K562 (cell line): ENCODE data around the gene PNPLA4. TPM values are rescaled to one million over a fixed set of nuclear protein-coding genes. Genes with fewer than 3 reads are reported as not detected.
A peak's percentile ranks its signal among the peaks of the same experiment; 100 is the strongest.

Source experiments
- ATAC-seq: fragments of 200-7000 bp; cut with Tn5 transposase; 3 replicates; pipeline ENCODE4 v1.9.1; 2020; ENCODE audit warnings: moderate library complexity
- BruUV-seq: library from RNA; stranded (reverse); fragments of 400-500 nt; replicated peaks from 2 replicates; lab custom pipeline; 2021; lab: Mats Ljungman, UMichigan
- CTCF ChIA-PET: fragments of 300-600 bp; formaldehyde crosslinking; extraction: SDS; loops from one replicate; lab custom pipeline; 2021; ENCODE audit warnings: low intra/inter-chr PET ratio; lab: Yijun Ruan, JAX
- POLR2A ChIA-PET: fragments of 300-600, 350-650 bp; sonication (Branson Sonifier 250); formaldehyde crosslinking; extraction: SDS; loops from one replicate; lab custom pipeline; 2021; ENCODE audit warnings: antibody characterized with exemption, inconsistent platforms; lab: Yijun Ruan, JAX
- DNase-seq, 4 experiments: peaks; one replicate each; pipeline versions ENCODE4 v3.0.0 to v3.0.0-alpha.2; 2011 to 2018; ENCODE audit warnings: low spot score in 3 of 4, mixed read lengths in 3 of 4; ENCODE audit errors: extremely low read depth in 1 of 4
- FAIRE-seq: peaks from 2 replicates; lab custom pipeline; 2011; peaks lifted over from hg19 to GRCh38; lab: Jason Lieb, UNC
- H2AFZ ChIP-seq: 2 replicates; pipeline ENCODE4 v1.6.0; 2011; ENCODE audit warnings: low read depth, low read length, control low read depth, inconsistent platforms
- H3K27ac ChIP-seq: fragments of 200-600 bp; 3 replicates; pipeline ENCODE4 v1.8.0; 2011; ENCODE audit warnings: low read depth, mild to moderate bottlenecking, control low read depth, inconsistent platforms, low read length, moderate library complexity, mixed read lengths; ENCODE audit errors: extremely low read depth
- H3K27me3 ChIP-seq, 2 experiments: fragments of 300-600 bp in 1 of 2; 2 replicates in 1 of 2; 3 replicates in 1 of 2; pipeline versions ENCODE4 v1.6.0 to v1.8.0; 2011; ENCODE audit warnings: inconsistent platforms in 2 of 2, low read length in 2 of 2, mild to moderate bottlenecking in 1 of 2, mixed read lengths in 1 of 2, moderate library complexity in 1 of 2; ENCODE audit not compliant: control insufficient read depth in 2 of 2, insufficient read depth in 2 of 2
- H3K36me3 ChIP-seq: fragments of 300-600 bp; 3 replicates; pipeline ENCODE4 v1.8.0; 2011; ENCODE audit warnings: mild to moderate bottlenecking, low read length, inconsistent platforms; ENCODE audit not compliant: control insufficient read depth, insufficient read depth
- H3K4me1 ChIP-seq, 2 experiments: fragments of 200-600 bp in 1 of 2; replicated peaks in 1 of 2; 2 replicates in 1 of 2; 3 replicates in 1 of 2; pipeline versions ENCODE4 v1.5.1 to v1.8.0; 2011; ENCODE audit warnings: inconsistent platforms in 2 of 2, low read length in 2 of 2, mild to moderate bottlenecking in 1 of 2, mixed read lengths in 1 of 2, moderate library complexity in 1 of 2; ENCODE audit not compliant: control insufficient read depth in 2 of 2, insufficient read depth in 2 of 2
- H3K4me2 ChIP-seq: 2 replicates; pipeline ENCODE4 v1.6.1; 2011; ENCODE audit warnings: low read length, control low read depth, inconsistent platforms, mixed read lengths; ENCODE audit not compliant: insufficient read depth
- H3K4me3 ChIP-seq: fragments of 200-600 bp; sonication (generic), shearing (Covaris generic); 2 replicates; pipeline ENCODE4 v1.5.1; 2016; ENCODE audit warnings: control low read depth, inconsistent platforms
- H3K79me2 ChIP-seq: fragments of 200-600 bp; 3 replicates; pipeline ENCODE4 v1.8.0; 2011; ENCODE audit warnings: low read length, inconsistent platforms; ENCODE audit not compliant: control insufficient read depth, insufficient read depth
- H3K9ac ChIP-seq, 2 experiments: 2 replicates each; pipeline versions ENCODE4 v1.6.0 to v1.6.1; 2011; ENCODE audit warnings: low read depth in 2 of 2, low read length in 2 of 2, control low read depth in 1 of 2, inconsistent platforms in 1 of 2, mild to moderate bottlenecking in 1 of 2, mixed read lengths in 1 of 2; ENCODE audit not compliant: insufficient read depth in 1 of 2
- H3K9me1 ChIP-seq: one replicate; pipeline ENCODE4 v1.6.0; 2011; ENCODE audit warnings: inconsistent platforms, mild to moderate bottlenecking, low read length, moderate library complexity; ENCODE audit not compliant: control insufficient read depth, insufficient read depth
- H3K9me3 ChIP-seq: replicated peaks from 2 replicates; pipeline ENCODE4 v1.5.1; 2011; ENCODE audit warnings: low read depth, low read length, inconsistent platforms; ENCODE audit not compliant: control insufficient read depth, insufficient read depth
- H4K20me1 ChIP-seq: replicated peaks from 2 replicates; pipeline ENCODE4 v1.6.1; 2011; ENCODE audit warnings: low read length, inconsistent platforms, mixed read lengths; ENCODE audit not compliant: control insufficient read depth, insufficient read depth
- ARID4B ChIP-seq: sonication (generic); formaldehyde crosslinking; IDR thresholded peaks from 2 replicates; pipeline ENCODE4 v1.8.0; 2022; ENCODE audit warnings: mild to moderate bottlenecking, missing genetic modification reagents
- CTCF ChIP-seq, 3 experiments: IDR thresholded peaks in 2 of 3; conservative IDR thresholded peaks in 1 of 3; 2 replicates each; pipeline ENCODE4 v1.5.1; 2011 to 2012; ENCODE audit warnings: low read length in 3 of 3, mild to moderate bottlenecking in 3 of 3, control low read depth in 2 of 3, improper control_type of control experiment in 1 of 3, inconsistent platforms in 1 of 3, low read depth in 1 of 3, mixed read lengths in 1 of 3, moderate library complexity in 1 of 3; ENCODE audit not compliant: insufficient read depth in 2 of 3
- DLX4 ChIP-seq: fragments of 250-450 bp; sonication (Bioruptor Pico); IDR thresholded peaks from 2 replicates; pipeline ENCODE4 v1.6.1; 2021; ENCODE audit warnings: mild to moderate bottlenecking
- XRCC5 ChIP-seq: fragments of 200-400 bp; formaldehyde crosslinking; IDR thresholded peaks from 2 replicates; pipeline ENCODE4 v1.6.1; 2017; ENCODE audit warnings: low read depth, mild to moderate bottlenecking, low read length
- ZNF174 ChIP-seq: fragments of 250-450 bp; sonication (Bioruptor Pico); IDR thresholded peaks from 2 replicates; pipeline ENCODE4 v1.4.0; 2020; ENCODE audit warnings: mild to moderate bottlenecking
- WGBS: fragments of 100-300 bp; shearing (Covaris generic); methylation state at CpG from one replicate; pipeline ENCODE4 v1.1.6; 2016; ENCODE audit warnings: low coverage, mixed read lengths; ENCODE audit not compliant: insufficient coverage; ENCODE audit errors: missing lambda C conversion rate; 5-methylcytosine and 5-hydroxymethylcytosine counted together
- in situ Hi-C: fragments of 300-500 bp; cut with MboI; formaldehyde crosslinking; loops from 4 replicates; pipeline ENCODE4 v1.15.0; 2018; ENCODE audit warnings: inconsistent platforms, mixed read lengths
- intact Hi-C: fragments of 100-400 bp; cut with micrococcal nuclease; formaldehyde crosslinking; loops from 2 replicates; pipeline ENCODE4 v1.14.2; 2022
- polyA plus RNA-seq, 8 experiments: library from polyadenylated mRNA; depleted of rRNA in 4 of 8; stranded (reverse) in 5 of 8; unstranded in 3 of 8; fragments of >200 nt; fragmentation: Nextera tagmentation in 2 of 8; fragmentation: Illumina TruSeq in 1 of 8; extraction: Ambion mirVana in 2 of 8; extraction: Trizol in 1 of 8; gene quantifications; 2 replicates each; pipeline versions ENCODE4 v1.2.1 to v1.2.3, GENCODE V29; 2011 to 2014; ENCODE audit warnings: inconsistent platforms in 1 of 8, missing spikeins in 1 of 8
- total RNA-seq, 7 experiments: library from RNA; depleted of rRNA in 6 of 7; stranded (reverse); fragments of >200 nt in 6 of 7; fragmentation: Illumina TruSeq in 2 of 7; extraction: Trizol in 2 of 7; gene quantifications; 2 replicates each; pipeline versions ENCODE4 v1.2.1 to v1.2.3, GENCODE V29; 2011 to 2021; ENCODE audit warnings: low replicate concordance in 1 of 7

PNPLA4 gene
- total and polyA plus RNA-seq, 9 of the 15 experiments (the other 6 are each of a cell fraction or from before 2014, with no cell fraction given) = 20.7 to 61.1 (median 32.7) TPM

- Histone ChIP-seq H3K4me3 (peak overlapping the region; percentile 63; the same call in 1 of the 2 replicates), H3K27ac (no peak overlapping the region), H3K36me3 (peaks cover 26% of the 10 kb centered on the region; the same call in 1 of the 3 replicates), H3K4me1 (peaks cover 3 to 5% of the 10 kb centered on the region in 2 experiments; a peak in 4 of 5 replicates), H4K20me1 (no peaks in the 10 kb centered on the region), H3K9me1 (no peaks in the 10 kb centered on the region), H3K79me2 (peaks cover 10% of the 10 kb centered on the region), H3K4me2 (peak overlapping the region; percentile 94; the same call in 1 of the 2 replicates), H3K9me3 (no peaks in the 10 kb centered on the region), H3K9ac (no peak overlapping the region; a peak in 1 of 4 replicates), H3K27me3 (no peaks in the 10 kb centered on the region), H2AFZ (no peak overlapping the region)
- ChIA-PET CTCF (no interaction called here), POLR2A (no interaction called here)
- intact Hi-C loops (loop anchor here (10.0 kb wide), 1 partner anchor 781 kb away; the partner anchor contains the start of genes PUDP and STS), in situ Hi-C loops (no loop called here)
- BruUV-seq = TSS peak; percentile 52
- peak; percentile 90 for FAIRE-seq
- ATAC-seq = peak; percentile 61
- DNase-seq = peak; percentile 32 to 78 (median 36)
- WGBS = 11% methylated on average over 9 of the region's 9 CpGs
- TF ChIP-seq XRCC5 (0 out of 2 replicates have a peak, but pooled peaks have one; percentile 33), DLX4 (CRISPR knock-in tag) (no peak), CTCF (IDR thresholded peaks at IDR 0.05 in 2 of 3, conservative IDR thresholded peaks at IDR 0.05 in 1 of 3; ENCODE audit: insufficient read depth in 2 of 3, low read depth in 1 of 3, low read length in 3 of 3) (peak; percentile 69 to 74 (median 72)), ZNF174 (CRISPR knock-in tag) (no peak), ARID4B (CRISPR knock-in tag) (no peak)
These were observed 1.2 kb downstream of the PNPLA4 start for GRCh38 chrX:7925867-7926472.
